HG03469 (cell line): Measurements from ENCODE around the gene CBX8.

Experiments
- ATAC-seq: cut with Tn5 transposase; IDR thresholded peaks from one replicate; pipeline ENCODE4 v1.9.1; 2021; ENCODE audit warnings: mild to moderate bottlenecking, moderate library complexity, moderate number of reproducible peaks; ENCODE audit not compliant: unreplicated experiment

The CBX8 gene

DNA sequence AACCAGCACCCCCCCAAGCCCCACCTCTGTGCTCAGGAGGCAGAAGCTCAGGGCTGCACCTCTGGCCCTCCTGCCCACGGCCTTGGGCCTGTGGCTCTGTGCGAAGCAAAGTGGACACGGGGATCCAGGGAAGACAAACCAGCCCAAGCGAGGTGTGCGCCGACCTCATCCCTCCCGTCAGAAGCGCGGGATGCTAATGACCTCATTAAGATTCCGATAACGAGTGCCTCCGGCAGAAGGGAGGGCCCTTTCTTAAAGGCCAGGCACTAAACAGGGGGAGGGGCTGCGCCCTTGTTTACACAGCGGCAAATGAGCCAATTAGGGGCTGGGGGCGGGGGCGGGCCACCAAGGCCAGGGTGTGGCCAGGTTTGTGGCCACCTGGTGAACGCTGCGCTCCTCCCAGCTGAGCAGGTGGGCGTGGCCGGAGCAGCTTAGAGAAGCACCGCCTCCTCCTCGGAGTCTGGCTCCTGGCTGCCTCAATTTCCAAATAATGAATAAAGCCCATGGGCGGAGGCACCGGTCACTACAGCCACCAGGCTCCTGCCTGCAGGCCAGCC, 39.2 kb upstream of the CBX8 start:
- ATAC-seq = no peak

GRCh38 chr17:79835470-79835899, 38.6 kb upstream of the CBX8 start:
- no peak for ATAC-seq

- ATAC-seq = no peak
Observed at GRCh38 chr17:79834565-79835469, 37.9 kb upstream of the CBX8 start.

DNA sequence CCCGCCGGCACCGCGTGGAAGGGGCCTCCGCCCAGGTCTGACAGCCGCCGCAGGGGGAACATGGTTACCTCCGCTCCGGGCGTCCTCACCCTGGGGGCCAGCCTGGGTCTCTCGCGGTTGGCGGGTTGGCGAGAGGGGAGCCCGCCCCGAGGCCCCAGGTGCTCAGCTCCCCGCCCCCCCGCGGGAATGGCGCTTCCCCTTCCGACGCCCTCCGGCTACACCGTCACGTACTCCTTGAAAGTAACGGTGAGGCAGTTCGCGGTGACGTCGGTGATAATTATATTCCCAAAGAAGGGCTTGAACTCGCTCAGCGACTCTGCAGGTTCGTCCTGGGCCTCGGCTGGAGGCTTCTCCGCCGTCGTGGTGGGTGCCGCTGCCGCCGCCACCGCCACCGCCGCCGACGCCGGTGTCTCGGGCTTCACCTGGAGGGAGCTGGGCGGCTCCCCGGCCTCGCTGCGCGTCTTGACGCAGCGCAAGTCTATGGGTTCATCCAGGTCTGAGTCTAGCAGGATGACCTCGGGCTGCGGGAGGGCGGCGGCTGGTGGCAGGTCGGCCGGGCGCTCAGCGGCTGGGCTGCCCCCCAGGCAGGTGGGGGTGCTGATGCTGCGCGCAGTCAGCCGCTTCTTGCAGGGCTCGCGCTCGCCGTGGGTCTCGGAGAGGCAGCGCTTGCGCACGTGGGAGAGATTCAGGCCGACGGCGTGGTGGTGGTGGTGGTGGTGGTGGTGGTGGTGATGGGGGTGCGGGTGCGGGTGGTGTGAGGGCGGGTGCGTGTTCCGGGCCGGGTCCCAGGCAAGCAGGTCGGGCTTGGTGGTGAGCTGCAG, 37.1 kb upstream of the CBX8 start:
- ATAC-seq = no peak

GRCh38 chr17:79833110-79833450, 36.2 kb upstream of the CBX8 start:
- no peak for ATAC-seq

- ATAC-seq = no peak
Observed at GRCh38 chr17:79832218-79833109, 35.6 kb upstream of the CBX8 start.

DNA sequence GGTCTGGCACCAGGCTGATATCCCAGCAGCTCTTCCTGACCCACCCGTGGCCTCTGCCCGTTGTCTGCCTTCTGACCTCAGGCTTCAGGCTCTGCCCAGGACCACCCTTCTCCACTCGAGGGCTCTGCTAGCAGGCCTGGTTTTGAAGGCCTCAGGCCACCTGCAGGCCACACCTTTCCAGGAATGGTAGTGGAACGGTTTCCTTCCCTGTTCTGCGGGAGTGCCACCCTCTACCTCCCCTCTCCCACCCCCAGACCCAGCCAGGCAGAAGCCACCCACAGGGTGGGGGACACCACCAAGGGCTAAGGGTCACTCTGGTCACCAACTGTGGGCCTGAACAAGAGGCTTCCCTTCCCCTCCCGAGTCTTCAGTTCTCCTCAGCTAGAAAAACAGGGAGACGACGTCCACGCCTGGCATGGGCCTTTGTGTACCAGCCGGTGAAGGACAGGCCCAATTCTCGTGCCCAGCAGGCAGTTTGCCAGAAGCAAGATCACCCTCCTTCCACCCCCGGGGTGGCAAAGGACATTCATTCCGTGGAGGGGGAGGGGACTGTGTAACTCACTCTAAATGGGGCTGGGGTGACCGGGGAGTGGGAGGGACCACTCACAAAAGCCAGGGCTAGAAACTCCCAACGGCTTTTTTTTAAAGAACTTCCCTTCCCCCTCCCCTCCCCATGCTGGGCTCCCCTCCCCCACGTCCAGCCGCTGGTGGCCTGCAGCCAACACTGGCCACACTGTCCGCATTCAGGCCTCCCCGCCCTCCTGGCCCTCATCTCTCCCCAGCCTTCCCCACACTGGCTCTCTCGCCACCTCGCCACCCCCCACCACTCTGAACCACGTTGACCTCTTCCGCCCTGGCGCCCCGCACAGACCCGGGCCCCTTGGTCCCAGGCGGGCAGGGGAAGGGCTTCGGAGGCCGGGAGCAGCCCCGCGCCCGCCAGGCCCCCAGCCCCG, 34.7 kb upstream of the CBX8 start:
- no peak for ATAC-seq

GRCh38 chr17:79830763-79831264, 33.9 kb upstream of the CBX8 start:
- ATAC-seq = no peak

GRCh38 chr17:79830303-79830702, 33.4 kb upstream of the CBX8 start:
- no peak for ATAC-seq

DNA sequence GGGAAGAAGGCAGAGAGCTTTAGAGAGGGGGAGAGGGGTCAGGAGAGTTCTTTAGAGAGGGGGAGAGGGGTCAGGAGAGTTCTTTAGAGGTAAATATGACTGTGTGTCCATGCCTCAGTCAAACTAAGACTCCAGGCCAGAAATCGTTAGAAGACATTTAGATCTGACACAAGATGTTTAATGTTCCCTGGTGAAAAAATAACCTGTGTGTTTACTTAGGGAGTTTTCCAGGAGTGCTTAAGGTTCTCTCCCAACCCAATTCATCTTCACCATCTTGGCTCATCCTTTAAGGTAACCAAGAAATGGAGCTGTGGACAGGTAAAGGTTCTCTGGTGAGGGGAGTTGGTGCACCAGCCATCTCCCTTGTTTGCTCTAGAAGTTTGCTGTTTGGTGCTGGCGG, 32.6 kb upstream of the CBX8 start:
- no peak for ATAC-seq

DNA sequence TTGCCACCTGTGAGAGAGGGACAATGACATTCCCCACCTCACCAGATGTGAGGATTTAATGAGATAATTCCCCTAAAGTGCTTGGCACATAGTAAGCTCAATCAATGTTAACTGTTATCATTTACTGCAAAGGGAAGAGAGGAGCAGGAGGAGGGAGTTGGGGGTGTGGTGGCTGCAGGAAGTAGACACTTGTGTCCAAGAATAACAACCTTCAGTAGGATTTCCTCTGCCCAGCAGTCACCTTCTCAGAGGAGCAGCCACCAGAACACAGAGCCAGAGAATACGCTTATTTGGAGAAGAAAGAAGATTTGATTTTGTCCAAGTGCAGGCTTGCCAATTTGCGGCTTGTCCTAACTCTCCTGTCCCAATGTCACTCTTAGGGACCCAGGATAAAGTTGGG, 32.1 kb upstream of the CBX8 start:
- no peak for ATAC-seq

DNA sequence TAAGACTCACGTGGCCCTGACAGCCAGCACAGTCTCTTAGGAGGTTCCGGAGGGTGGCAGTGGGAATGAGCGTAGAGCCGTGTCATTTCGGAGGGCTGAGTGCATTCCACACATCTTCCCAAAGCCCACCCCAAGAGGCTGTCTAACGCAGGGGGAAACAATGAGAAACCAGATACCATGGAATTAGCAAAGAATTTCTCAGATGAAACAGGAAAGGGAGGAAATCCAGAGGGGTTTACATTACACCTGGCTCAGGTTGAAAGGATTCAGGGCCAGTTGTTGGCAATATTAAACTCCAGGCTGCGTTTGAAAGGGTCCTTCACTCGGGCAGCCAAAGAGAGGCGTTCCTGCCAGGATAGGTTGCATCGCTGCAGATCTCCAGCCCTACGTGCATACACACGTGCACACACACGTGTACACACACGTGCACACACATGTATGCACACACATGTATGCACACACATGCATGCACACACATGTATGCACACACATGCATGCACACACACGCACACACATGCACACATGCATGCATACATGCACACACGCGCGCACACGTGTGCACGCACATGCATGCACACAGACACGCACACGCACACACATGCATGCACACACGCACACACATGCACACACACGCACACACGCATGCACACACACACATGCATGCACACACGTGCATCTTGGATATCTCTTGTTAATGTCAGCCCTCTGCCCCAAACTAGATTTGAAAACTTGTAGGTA, 30.1 kb upstream of the CBX8 start:
- no peak for ATAC-seq

- no peak for ATAC-seq
Observed at GRCh38 chr17:79826204-79826680, 29.4 kb upstream of the CBX8 start.

- no peak for ATAC-seq
Observed at GRCh38 chr17:79825580-79825921, 28.7 kb upstream of the CBX8 start.

DNA sequence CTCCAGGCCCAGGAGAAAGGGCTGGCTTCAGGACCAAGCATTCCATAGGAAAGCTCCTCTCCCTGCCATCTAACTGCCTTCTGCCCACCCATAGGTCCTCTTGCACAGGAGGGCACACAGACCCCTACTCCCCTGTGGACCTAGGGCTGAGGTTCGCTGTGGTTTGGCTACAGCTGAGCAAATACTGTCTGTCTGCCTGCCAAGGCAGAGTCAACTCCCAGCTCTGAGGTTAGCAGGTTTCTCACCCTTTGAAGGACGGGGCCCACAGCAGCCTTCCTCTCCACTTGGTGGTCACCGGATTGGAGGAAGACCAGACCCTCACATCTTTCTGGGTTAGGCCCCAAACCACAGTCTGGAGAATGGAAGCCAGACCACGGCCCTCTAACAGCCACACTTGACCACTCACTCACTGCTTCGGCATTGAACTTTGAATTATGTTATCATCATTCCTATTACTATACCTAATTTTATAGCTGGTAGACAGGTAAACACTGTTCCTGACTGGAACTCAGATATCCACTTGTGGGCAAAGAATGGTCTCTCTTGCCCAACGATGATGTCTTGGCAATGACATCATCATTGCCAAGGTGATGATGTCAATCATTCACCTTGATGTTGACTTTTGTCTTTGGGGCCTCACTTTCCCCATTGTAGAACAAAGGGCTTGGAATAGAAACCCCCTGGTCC, 28.2 kb upstream of the CBX8 start:
- ATAC-seq = no peak

- no peak for ATAC-seq
Observed at GRCh38 chr17:79824234-79824633, 27.4 kb upstream of the CBX8 start.

GRCh38 chr17:79822583-79823124, 25.8 kb upstream of the CBX8 start:
- ATAC-seq = no peak
